NCI-H1930 (cell line): ENCODE results near the gene TRIM28.
"Not testable (repeated sequence)": the region's sequence is repeated elsewhere in the genome, so short reads cannot be mapped to it uniquely, and the experiment has no call there.

Experiments
- DNase-seq, 2 experiments: peaks; one replicate each; lab custom pipeline; 2025; lab: John Stamatoyannopoulos, UW

The TRIM28 gene

DNA sequence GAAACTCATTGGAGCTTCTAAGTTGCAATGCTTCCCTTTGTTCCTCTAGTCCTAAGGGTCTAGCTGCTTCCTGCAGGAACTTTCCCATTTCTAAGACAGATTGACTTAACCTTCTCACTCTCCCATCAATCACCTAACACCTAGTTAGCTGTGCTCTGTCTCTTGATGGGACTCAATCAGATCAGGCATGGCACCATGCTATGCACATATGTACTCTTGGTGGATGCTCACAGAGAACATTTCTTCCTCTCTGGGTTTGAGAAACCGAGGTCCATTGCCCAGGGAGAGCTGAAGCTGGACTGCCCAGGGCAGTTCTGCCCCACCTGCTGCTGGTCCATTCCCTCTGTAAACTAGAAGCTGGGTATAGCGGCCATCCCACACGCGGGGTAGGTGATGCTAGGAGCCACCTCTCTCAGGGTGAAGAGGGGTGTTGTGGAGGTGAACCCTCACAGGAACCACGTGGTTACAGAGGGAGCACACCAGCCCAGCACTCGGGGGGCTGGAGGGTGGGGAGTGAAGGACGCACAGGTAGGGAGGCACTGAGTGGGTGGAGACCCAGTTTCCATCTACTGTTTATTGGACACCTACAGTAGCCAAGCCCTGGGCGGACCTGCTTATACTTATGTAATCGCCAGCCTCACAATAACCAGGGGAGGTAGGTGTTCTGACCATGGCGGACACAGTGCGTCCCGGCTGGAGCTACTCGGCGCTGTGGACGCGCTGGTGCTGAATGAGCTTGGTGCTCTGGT, 17.7 kb downstream of the TRIM28 start:
- no peak for DNase-seq

DNA sequence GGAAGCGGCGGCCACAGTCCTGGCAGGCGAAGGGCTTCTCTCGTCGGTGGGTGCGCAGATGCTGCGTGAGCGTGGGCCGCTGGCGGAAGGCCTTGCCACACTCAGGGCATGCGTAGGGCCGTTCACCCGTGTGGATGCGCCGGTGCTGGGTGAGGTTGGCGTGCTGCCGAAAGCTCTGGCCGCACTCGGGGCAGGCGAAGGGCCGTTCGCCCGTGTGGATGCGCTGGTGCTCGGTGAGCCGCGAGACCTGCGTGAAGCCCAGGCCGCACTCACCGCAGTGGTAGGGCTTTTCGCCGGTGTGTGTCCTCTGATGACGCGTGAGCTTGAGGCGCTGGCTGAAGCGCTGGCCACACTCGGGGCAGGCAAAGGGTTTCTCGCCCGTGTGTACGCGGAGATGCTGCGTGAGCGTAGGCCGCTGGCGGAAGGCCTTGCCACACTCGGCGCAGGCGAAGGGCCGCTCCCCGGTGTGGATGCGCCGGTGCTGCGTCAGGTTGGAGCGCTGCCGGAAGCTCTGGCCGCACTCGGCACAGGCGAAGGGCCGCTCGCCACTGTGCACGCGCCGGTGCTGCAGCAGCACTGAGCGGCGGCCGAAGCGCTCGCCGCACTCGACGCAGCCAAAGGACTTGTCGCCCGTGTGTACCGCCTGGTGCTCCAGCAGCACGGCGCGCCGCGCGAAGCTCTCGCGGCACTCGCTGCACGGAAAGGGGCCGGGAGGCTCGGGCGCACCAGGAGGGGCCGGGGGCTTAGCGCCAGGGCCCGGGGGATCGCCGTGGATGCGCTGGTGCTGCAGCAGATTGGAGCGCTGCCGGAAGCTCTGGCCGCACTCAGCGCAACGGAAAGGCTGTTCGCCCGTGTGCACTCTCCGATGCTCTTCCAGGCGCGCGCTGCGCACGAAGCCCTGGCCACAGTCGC, 18.5 kb downstream of the TRIM28 start:
- no peak for DNase-seq

DNA sequence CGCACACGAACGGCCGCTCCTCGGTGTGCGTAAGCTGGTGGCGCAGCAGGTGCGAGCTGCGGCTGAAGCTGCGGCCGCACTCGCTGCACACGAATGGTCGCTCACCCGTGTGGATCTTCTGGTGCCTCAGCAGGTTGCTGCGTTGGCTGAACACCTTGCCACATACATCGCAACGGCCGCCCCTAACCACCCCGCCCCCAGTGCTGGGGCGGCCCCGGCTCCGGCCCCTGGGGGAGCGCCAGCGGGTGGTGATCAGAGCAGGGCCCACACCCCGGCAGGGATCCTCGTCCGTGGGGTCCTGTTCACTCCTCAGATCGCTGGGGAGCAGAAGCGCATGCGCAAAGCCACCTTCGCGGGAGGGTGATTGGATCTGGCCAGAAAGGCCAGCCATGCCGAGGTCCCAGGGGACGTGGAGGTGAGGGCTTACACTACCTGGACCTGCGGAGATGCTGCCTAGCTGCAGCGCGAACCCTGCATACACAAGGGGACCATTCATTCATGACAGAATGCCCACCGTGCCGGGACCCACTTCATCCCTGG, 19.2 kb downstream of the TRIM28 start:
- no peak for DNase-seq

DNA sequence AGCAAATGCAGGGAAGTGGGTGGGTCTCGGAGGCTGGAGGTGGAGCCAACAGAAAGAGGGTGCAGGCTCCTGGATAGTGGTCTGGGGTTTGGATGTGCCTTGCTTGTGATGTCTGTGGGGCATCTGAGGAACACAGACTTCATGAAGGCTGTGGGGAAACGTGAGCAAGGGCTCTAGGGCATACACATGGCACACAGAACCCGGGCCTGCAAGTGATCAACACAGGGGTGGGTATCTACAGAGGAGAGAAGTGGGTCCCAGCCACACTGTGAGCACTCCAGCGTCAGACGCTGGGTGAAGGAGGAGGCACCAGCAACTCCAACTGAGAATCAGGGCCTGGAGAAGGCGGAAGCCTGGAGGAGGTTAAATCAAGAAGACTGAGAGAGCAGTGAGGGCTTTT, 20.0 kb downstream of the TRIM28 start:
- DNase-seq, result no peak

DNA sequence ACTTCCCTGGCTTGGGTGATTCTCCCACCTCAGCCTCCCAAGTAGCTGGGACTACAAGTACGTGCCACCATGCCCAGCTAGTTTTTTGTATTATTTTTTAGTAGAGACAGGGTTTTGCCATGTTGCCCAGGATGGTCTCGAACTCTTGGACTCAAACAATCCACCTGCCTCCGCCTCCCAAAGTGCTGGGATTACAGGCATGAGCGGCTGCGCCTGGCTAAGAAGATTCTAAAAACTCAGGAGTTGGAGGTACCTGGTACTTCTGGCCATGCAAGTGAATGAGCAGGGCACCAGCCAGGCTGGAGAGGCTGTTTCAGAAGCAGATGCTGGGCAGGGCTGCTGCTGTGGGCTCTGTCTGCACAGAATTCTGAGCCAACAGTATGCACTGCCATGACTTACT, 23.1 kb downstream of the TRIM28 start:
- DNase-seq, result no peak

DNA sequence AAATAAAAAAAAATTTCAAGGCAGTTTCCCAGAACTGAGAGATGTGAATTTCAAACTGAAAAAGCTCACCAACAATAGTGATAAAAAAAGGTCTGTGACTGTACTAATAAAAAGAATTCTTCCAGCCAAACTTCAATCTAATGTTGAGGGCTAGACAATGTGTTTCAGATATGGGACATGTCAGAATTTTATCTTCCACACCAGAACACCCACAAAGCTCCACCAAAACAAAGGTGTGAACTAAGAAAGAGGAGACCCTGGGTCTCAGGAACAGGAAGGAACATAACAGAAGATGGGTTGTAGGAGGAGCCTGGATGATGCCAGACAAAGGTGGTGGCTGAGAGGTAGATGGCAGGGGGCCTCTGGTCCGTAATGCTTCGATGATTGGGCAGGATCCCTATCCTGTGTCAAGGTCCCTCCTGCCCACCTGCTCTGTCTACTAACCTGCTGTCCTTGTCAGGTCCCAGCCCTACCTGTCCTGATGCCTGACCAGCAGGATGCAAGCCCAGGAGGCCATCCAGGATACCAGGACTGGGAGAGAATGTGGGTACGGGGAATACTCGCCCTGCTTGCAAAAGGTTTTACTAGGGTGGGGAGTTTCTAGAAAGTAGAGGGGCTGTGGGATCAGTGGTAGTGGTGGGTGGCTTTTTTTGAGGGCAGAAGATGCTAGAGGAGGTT, 24.7 kb downstream of the TRIM28 start:
- DNase-seq, result no peak

DNA sequence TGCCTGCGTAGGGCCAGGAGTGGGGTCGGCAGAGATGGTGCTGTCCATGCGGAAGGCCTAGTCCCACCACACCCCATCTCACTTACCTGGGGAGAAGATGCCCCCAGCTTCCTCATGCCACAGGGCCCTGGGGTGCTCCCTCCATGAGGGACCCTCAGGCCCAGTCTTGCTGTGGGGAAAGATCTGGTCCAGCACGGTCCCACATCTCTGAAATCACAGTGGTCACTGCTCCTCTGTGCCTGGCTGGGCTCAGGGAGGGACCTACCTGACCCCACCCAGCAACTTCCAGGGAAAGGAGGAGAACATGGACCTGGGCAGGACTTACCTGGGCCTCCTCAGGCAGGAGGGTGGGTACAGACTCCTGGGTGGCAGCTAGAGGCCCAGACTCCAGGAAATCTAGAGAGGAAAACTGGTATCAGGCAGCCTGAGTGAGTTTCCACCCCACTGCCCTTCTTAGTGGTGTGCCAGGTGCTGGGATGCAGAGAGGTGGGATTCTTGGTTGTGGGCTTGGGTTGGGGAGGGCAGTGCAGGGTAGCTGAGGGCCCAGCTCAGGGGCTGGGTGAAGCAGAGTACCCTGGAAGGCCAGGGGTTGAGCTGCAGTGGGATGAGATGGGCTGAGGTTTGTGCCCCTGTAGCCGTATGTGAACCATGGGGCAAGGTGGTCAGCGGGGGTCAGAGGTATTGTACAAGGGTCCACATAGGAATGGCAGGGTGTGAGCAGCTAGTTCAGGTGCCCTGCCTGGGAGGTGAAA, 25.5 kb downstream of the TRIM28 start:
- DNase-seq, result no peak

DNA sequence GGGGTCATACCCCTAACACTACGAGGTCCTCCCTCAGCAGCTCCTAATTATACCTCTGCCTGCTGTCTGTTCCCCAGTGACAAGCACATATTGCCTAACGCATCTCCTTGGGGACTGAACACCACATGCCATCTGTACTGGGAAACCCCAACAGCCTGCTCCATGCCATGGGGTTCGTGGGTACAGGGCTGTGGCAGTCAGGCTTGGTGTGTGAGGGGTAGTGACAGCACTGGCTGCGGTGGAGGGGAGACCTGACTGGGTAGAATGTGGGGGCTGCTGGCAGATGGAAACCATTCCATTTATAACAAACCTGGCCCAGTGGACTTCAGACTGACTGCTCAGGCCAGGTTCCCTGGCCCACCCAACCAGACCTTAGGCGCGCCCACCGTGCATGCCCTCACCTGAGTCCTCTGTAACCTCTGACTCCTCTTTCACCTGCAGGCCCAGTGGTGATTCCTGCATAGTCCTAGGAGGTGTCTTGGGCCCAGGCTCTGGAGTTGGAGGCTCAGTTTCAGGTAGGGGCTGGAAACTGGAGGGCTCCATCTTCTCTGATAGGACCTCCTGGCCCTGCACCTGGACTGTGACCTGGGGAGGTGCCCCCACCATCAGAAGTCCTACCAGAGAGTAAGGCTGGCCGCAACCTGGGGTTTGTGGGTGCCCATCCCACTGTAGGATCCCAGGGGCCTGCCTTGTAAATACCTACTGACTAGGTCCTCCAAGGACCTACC, 26.2 kb downstream of the TRIM28 start:
- no peak for DNase-seq

DNA sequence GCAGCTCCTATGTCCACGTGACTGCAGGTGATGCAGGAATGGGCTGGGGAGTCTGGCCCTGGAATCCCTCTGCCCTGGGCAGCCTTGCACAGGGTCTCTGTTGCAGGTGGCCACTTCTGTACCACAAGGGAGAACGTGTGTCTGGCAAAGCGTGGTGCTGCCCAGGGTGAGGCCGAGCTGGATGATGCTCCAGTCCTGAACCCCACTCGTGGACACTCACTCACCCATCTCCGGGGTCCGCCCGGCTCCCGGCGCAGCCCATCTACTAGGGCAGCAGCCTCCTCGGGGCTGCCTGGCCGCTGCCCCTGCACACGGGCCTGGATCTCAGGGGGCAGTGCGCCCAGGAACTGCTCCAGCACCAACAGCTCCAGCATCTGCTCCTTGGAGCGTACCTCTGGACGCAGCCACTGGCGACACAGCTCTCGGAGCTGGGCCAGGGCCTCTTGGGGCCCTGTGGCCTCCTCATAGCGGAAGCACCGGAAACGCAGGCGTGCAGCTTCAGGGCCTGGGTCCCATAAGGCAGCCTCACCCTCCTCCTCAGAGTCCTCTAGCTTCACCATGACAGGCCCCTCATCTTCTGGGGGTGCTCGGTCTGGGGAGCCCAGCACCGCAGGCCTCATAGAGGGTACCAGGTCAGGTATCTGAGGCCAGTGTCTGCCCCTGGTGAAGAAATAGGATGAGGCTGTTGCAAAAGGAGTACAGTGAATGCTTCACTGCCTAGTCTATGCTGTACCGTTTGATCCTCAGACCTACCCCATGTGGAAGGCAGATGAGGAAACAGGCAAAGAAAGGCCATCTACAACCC, 27.1 kb downstream of the TRIM28 start:
- DNase-seq, result no peak

DNA sequence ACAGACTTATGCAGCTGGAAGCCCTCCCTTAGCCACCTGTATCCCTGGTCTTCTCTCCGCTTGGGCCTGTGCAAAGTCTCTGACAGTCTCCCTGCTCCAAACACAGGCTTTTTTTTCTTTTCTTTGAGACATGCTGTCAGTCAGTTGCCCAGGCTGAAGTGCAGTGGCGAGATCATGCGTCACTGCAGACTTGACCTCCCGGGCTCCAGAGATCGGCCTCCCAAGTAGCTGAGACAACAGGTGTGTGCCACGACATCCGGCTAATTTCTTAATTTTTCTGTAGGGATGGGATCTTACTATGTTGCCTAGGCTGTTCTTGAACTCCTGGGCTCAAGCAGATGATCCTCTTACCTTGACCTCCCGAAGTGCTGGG, 27.7 kb downstream of the TRIM28 start:
- DNase-seq, result no peak

DNA sequence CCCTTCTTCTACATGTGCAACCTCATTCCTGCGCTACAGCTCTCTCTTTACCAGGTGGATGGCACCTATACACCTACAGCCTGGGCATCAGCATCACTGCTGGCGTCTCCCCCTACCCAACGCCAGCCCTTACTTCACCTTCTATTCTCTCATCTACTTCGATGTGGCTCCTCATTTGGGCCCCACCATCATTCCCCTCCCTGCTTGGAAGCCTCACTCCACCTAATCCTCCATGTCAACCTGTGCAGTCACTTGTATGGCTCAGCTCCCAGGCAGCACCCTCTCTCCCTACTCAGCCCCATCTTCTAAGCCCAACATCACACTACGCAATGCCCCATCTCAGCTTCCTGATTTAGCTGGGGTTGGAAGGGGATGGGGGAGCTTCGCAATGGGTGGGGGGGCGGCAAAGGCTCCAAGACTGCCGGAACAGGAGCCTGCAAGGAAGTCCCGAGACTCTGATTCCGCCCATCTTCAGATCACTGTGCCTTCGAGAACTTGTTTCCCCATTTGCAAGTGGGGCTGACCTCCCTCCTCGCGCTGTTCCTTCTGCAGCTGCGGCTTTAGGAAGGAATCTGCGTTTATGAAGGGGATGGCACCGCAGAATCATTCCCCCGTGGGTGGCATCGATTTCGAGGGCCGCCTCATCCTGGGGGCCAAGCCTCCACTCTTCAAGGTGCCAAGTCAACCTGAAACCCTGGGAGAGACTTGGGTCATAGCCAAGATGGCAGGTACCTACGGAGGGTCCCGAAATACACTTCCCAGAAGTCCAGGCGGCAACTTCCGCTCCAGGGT, 28.4 kb downstream of the TRIM28 start:
- no peak for DNase-seq

DNA sequence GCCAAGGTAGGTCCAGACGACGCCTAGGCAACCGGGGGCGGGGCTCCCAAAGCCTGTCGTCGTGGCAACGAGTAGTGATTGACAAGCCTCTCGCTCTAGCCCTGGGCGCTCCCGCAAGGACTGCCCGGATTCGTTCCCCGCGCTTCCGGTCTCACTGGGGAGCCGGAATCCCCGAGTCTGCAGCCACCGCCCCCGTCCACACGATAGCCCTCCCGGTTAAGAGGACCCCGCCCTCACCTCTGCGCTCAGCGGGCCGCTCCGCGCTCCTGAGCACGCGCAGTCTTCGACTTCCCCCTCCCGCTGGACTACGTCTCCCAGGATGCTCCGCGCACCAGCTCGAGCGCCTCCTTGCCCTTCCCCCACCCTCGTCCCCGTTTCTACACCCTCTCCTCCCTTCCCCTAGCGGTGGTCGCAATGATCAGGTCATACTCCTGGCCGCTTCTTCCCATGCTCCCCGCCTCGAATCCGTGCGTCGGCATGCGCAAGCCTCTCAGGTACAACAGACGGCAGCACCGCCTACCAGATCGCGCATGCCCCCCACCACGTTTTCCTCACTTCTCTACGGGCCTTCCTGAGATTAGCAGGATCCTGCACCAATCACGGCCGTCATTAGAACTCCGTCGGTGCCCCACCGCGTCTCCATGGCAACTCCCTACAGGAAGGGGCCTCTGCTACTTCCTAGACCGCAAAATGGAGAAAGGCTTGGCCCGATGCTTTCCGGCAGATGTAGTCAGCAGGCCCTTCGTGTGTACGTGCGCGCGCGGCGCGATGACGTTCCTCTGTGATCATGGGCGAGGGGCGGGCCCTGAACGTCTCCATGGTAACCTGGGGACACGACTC, 29.2 kb downstream of the TRIM28 start, which contains the start of gene MZF1:
TSS of gene MZF1 (minus strand) at position 518 of the 840 bp plus-strand sequence. CDS start 1,946 bp downstream, outside the sequence.
- no peak for DNase-seq

DNA sequence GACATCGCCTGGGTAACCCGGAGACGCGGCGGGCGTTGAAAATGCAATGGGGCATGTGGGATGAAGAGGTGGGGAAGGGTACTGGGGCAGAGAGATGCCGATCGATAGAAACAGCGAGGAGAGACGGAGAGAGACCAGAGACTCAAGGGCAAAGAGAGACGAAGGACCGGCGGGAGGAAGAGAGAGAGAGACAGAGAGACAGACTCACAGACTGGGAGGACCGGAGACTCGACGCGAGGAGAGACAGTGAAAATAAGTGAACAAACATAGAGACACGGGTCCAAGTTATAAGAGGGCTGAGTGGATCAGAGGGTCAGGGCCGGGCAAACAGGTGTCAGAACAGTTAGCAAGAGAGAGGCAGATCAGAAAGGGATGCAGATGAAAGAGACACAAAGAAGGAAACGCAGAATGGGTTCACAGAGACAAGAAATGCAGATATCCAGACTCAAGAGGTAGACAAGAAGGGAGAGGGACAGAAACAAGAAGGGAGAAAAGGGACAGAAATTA, 29.8 kb downstream of the TRIM28 start:
- DNase-seq, result no peak

DNA sequence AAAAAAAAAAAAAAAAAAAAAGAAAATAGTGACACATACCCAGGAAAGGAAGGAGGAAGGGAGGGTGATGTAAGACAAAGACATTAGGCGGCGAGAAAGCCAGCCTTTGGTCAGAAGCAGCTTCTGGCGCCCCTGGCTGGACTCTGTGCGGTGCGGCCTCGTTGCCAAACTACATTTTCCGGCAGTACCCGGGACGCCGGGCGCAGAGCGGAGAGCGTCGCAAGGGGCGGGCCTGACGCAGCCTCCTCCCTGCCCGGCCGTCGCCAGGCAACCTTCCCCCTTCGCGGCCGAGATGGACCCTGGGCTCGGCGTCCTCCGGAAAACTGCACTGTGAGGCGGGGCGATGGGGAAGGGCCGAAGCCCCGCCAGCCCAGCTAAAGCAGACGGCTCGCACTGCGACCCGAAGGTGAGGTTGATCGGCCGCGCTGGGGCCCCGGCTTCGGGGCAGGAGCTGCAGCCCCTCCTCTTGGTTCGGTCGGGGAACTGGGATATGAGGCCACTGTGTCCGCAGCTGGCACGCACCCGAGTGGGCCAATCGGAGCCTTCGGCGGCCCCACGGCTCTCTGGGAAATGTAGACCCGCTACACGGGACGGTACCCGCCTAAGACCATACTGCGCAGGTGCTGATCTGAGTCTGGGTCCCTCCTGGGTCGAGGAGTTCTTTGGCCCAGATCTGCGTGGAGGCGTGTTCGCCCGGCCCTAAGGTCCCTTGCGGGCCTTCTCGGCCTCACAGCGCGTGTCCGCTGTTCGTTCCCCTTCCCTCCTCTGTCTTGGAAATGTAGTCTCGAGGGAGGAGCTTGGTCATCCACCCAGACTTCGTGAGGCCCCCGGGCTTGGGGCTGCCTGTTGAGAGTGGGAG, 31.5 kb downstream of the TRIM28 start:
- DNase-seq, result no peak

DNA sequence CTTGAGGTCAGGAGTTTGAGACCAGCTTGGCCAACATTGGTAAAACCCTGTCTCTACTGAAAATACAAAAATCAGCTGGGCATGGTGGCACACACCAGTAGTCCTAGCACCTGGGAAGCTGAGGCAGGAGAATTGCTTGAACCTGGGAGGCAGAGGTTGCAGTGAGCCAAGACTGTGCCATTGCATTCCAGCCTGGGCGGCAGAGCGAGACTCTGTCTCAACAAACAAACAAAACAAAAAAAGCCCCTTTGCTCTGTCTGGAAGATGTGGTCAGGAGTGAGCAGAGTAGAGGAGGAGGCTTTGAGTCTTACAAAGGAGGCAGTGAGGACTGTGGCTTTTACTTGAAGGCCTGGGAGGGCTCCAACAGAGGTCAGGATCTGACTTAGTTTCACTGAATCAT, 33.7 kb downstream of the TRIM28 start:
- DNase-seq, result not testable (repeated sequence)

DNA sequence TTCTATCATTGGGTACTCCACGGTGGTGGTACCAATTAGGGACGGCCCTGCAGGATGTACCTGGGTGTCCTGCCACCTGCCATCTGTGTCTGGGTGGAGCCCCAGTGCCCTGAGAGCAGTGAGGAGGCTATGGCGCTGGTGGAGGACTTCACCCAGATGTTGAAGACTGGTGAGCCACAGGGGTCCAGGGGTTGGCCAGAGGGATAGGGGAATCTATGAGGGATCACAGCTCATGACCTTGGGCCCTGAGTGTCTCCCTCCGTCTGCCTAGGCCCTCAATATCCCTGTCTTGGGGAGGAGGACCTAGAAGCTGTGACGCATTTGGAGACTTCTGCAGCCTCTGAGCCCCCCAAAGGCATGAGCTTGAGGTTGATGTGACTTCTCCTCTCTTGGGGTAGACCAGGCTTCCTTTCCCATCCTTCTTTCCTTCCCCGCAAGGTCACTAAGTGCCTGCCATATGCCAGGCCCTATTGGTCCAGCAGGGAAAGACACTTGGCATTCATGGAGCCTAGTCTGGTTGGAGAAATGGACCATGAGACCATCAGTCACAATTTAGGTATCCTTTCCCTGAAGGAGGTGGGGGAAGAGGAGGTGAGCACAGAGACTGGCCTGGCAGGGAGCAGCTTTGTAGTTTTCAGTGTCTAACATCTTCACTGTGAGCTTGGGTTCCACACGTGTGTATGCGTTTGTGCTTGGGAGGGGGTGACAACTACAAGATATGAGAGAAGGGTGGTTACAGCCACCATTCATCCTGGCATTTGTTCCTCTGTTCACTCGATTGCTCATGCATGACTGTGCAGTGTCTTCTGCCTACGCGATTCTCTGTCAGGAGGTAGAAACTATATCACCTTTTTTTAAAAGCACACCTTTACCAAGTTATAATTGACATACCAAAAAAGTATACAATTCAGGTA, 34.4 kb downstream of the TRIM28 start:
- DNase-seq, result no peak
